Hepatocyte (in vitro differentiated cells): ENCODE results near the gene OTOL1. TPM values are rescaled to one million over a fixed set of nuclear protein-coding genes. Genes with fewer than 3 reads are reported as not detected.

ENCODE experiments used
- DNase-seq: peaks from one replicate; pipeline ENCODE4 v3.0.0-alpha.2; 2016; ENCODE audit warnings: low spot score
- H2AFZ ChIP-seq: fragments of 200-600 bp; sonication (generic); 2 replicates; pipeline ENCODE4 v1.6.0; 2016; ENCODE audit warnings: antibody characterized with exemption, mild to moderate bottlenecking
- H3K27ac ChIP-seq: fragments of 200-600 bp; sonication (generic); 2 replicates; pipeline ENCODE4 v1.5.1; 2016; ENCODE audit warnings: mild to moderate bottlenecking
- H3K27me3 ChIP-seq: fragments of 200-600 bp; sonication (generic); 2 replicates; pipeline ENCODE4 v1.6.1; 2016
- H3K36me3 ChIP-seq: fragments of 200-600 bp; sonication (generic); replicated peaks from 2 replicates; pipeline ENCODE4 v1.5.1; 2016; ENCODE audit warnings: low read depth; ENCODE audit not compliant: insufficient read depth
- H3K4me1 ChIP-seq: fragments of 200-600 bp; sonication (generic); 2 replicates; pipeline ENCODE4 v1.5.1; 2016; ENCODE audit warnings: mild to moderate bottlenecking, moderate library complexity; ENCODE audit not compliant: insufficient read depth
- H3K4me2 ChIP-seq: fragments of 200-600 bp; sonication (generic); 2 replicates; pipeline ENCODE4 v1.6.0; 2016
- H3K4me3 ChIP-seq: fragments of 200-600 bp; sonication (generic); 2 replicates; pipeline ENCODE4 v1.5.1; 2016; ENCODE audit warnings: mild to moderate bottlenecking
- H3K79me2 ChIP-seq: fragments of 200-600 bp; sonication (generic); 2 replicates; pipeline ENCODE4 v1.6.0; 2017; ENCODE audit warnings: mild to moderate bottlenecking
- H3K9me2 ChIP-seq: fragments of 200-600 bp; sonication (generic); replicated peaks from 2 replicates; pipeline ENCODE4 v1.6.0; 2017; ENCODE audit warnings: mild to moderate bottlenecking; ENCODE audit not compliant: insufficient read depth
- H3K9me3 ChIP-seq: fragments of 200-600 bp; sonication (generic); 2 replicates; pipeline ENCODE4 v1.5.1; 2016; ENCODE audit warnings: low read depth, mild to moderate bottlenecking
- H4K20me1 ChIP-seq: fragments of 200-600 bp; sonication (generic); 2 replicates; pipeline ENCODE4 v1.6.0; 2016; ENCODE audit warnings: mild to moderate bottlenecking; ENCODE audit not compliant: insufficient read depth, poor library complexity, severe bottlenecking
- EZH2 ChIP-seq: fragments of 200-600 bp; sonication (generic); IDR thresholded peaks from 2 replicates; pipeline ENCODE4 v1.6.1; 2016; ENCODE audit warnings: antibody characterized with exemption, mild to moderate bottlenecking, borderline replicate concordance
- EZH2phosphoT487 ChIP-seq: fragments of 200-600 bp; sonication (generic); IDR thresholded peaks from one replicate; pipeline ENCODE4 v1.6.1; 2018; ENCODE audit warnings: antibody characterized with exemption, mild to moderate bottlenecking, low read depth, moderate library complexity; ENCODE audit not compliant: unreplicated experiment, severe bottlenecking
- WGBS: methylation state at CpG from one replicate; pipeline ENCODE4 v1.1.6; 2016; ENCODE audit warnings: low lambda C conversion rate; ENCODE audit errors: missing lambda C conversion rate; 5-methylcytosine and 5-hydroxymethylcytosine counted together
- polyA plus RNA-seq: library from polyadenylated mRNA; unstranded; fragments of >200 nt; fragmentation: Nextera tagmentation; extraction: Ambion mirVana; gene quantifications from 2 replicates; pipeline ENCODE4 v1.2.1, GENCODE V29; 2016
- total RNA-seq: library from RNA; depleted of rRNA; stranded (reverse); fragments of >200 nt; gene quantifications from 2 replicates; pipeline ENCODE4 v1.2.3, GENCODE V29; 2014
- TF ChIP-seq, protein P1 (sequence below): fragments of 200-600 bp; sonication (generic); IDR thresholded peaks from 2 replicates; pipeline ENCODE4 v1.5.1; 2016; ENCODE audit warnings: antibody characterized with exemption, mild to moderate bottlenecking; ENCODE audit not compliant: poor library complexity

OTOL1 gene
- total and polyA plus RNA-seq, 2 experiments from 2014 or later: not detected

DNA sequence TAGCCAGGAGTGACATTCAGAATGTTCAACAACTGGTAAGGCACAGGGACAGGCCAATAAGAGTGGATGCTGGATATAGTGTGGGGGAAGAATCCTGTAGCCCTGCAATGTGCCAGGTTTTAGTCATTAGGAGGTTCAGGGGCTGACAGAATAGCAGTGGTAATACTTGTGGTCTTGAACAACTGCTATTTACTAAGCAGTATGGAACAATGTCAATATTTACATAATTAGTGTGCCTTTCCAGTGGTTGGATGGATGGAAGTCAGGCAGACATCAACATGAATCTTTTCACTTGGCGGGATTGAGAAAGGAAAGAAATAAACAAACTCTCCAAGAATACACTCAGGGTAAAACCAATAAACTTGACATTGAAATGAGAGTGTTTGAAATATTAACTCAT lies 55.1 kb downstream of the OTOL1 start:
- Histone ChIP-seq H4K20me1 (no peaks in the 10 kb centered on the region), H3K4me1 (peaks cover 7% of the 10 kb centered on the region), H3K4me2 (no peak overlapping the region), H3K79me2 (no peaks in the 10 kb centered on the region), H3K36me3 (no peaks in the 10 kb centered on the region), H3K4me3 (no peak overlapping the region), H3K9me3 (no peaks in the 10 kb centered on the region), H3K27ac (no peak overlapping the region), H3K9me2 (no peaks in the 10 kb centered on the region), H3K27me3 (no peaks in the 10 kb centered on the region), H2AFZ (no peak overlapping the region)
- no peak for DNase-seq
- no peak for TF ChIP-seq EZH2
- TF ChIP-seq, protein P1, sequence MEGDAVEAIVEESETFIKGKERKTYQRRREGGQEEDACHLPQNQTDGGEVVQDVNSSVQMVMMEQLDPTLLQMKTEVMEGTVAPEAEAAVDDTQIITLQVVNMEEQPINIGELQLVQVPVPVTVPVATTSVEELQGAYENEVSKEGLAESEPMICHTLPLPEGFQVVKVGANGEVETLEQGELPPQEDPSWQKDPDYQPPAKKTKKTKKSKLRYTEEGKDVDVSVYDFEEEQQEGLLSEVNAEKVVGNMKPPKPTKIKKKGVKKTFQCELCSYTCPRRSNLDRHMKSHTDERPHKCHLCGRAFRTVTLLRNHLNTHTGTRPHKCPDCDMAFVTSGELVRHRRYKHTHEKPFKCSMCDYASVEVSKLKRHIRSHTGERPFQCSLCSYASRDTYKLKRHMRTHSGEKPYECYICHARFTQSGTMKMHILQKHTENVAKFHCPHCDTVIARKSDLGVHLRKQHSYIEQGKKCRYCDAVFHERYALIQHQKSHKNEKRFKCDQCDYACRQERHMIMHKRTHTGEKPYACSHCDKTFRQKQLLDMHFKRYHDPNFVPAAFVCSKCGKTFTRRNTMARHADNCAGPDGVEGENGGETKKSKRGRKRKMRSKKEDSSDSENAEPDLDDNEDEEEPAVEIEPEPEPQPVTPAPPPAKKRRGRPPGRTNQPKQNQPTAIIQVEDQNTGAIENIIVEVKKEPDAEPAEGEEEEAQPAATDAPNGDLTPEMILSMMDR: no peak
- no peak for TF ChIP-seq EZH2phosphoT487
- 70% methylated on average over 1 of the region's 1 CpG for WGBS

DNA sequence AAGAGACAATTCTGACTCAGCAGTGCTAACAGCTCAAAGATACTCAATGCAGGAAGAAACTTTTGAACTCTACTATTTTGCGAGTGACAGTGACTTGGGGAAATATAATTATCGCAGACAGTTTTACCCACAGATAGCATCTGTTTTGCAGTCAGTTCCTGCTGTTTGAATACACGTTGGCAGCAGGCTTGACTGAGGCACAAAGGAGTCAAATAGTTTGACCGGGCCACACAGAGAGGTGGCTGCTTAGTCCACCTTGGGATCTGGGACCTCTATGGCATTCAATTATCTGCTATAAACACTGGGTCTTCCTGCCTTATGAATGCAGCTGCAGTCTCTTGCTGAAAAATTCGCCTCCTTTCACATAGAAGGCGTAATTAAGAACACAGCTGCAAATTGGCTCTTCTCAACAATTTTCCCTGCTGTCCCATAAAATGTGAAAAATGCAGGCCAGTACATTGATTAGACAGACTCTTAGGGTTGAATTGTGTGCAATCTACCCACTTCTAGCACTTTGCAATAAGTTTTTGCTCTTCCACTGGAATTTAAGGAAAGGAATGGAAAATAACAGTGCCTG lies 56.5 kb downstream of the OTOL1 start:
- Histone ChIP-seq H3K27me3 (no peaks in the 10 kb centered on the region), H3K9me3 (no peaks in the 10 kb centered on the region), H3K4me3 (no peak overlapping the region), H3K9me2 (no peaks in the 10 kb centered on the region), H3K79me2 (no peaks in the 10 kb centered on the region), H3K4me2 (no peak overlapping the region), H3K4me1 (peaks cover 7% of the 10 kb centered on the region), H4K20me1 (no peaks in the 10 kb centered on the region), H2AFZ (no peak overlapping the region), H3K27ac (no peak overlapping the region), H3K36me3 (no peaks in the 10 kb centered on the region)
- WGBS: 72% methylated on average over 6 of the region's 6 CpGs
- TF ChIP-seq, protein P1: no peak
- TF ChIP-seq EZH2phosphoT487: no peak
- TF ChIP-seq EZH2: no peak
- no peak for DNase-seq

Other genes with a start within 250 kb of the OTOL1 start
- 5.0 and 5.3 TPM in 2 replicates for gene SPTSSB, start 125.3 kb upstream of the OTOL1 start, total RNA-seq
- 6.9 and 17.2 TPM in 2 replicates for gene SPTSSB, start 125.3 kb upstream of the OTOL1 start, polyA plus RNA-seq